GM21360 (cell line): ENCODE data around the gene SAMD10.
"Not testable (repeated sequence)": the region's sequence is repeated elsewhere in the genome, so short reads cannot be mapped to it uniquely, and the experiment has no call there.

Source experiments
- ATAC-seq: cut with Tn5 transposase; IDR thresholded peaks from one replicate; pipeline ENCODE4 v1.9.1; 2021; ENCODE audit warnings: mild to moderate bottlenecking, moderate library complexity; ENCODE audit not compliant: unreplicated experiment

SAMD10 gene

GRCh38 chr20:63942969-63943807, 36.3 kb downstream of the SAMD10 start:
- ATAC-seq = no peak

GRCh38 chr20:63942250-63942951, 37.0 kb downstream of the SAMD10 start:
- ATAC-seq = no peak

GRCh38 chr20:63941282-63942081, 38.0 kb downstream of the SAMD10 start:
- no peak for ATAC-seq

GRCh38 chr20:63940472-63941266, 38.8 kb downstream of the SAMD10 start:
- no peak for ATAC-seq

- no peak for ATAC-seq
Measured at GRCh38 chr20:63940071-63940471, 39.4 kb downstream of the SAMD10 start.

GRCh38 chr20:63939061-63939935, 40.1 kb downstream of the SAMD10 start:
- ATAC-seq = no peak

- no peak for ATAC-seq
Measured at GRCh38 chr20:63937596-63937995, 41.8 kb downstream of the SAMD10 start.

- ATAC-seq = no peak
Measured at GRCh38 chr20:63935447-63935846, 44.0 kb downstream of the SAMD10 start.

- no peak for ATAC-seq
Measured at GRCh38 chr20:63934271-63935068, 45.0 kb downstream of the SAMD10 start.

- ATAC-seq = no peak
Measured at GRCh38 chr20:63933646-63934045, 45.8 kb downstream of the SAMD10 start.

- ATAC-seq = no peak
Measured at GRCh38 chr20:63932606-63933160, 46.8 kb downstream of the SAMD10 start.

- no peak for ATAC-seq
Measured at GRCh38 chr20:63931735-63932134, 47.7 kb downstream of the SAMD10 start.

- no peak for ATAC-seq
Measured at GRCh38 chr20:63930971-63931553, 48.4 kb downstream of the SAMD10 start.

- not testable (repeated sequence) for ATAC-seq
Measured at GRCh38 chr20:63929473-63929883, 50.0 kb downstream of the SAMD10 start.

- ATAC-seq = no peak
Measured at GRCh38 chr20:63929071-63929470, 50.4 kb downstream of the SAMD10 start.

GRCh38 chr20:63926298-63926697, 53.1 kb downstream of the SAMD10 start:
- ATAC-seq = no peak

GRCh38 chr20:63924241-63924640, 55.2 kb downstream of the SAMD10 start:
- no peak for ATAC-seq
